Mesenchymal stem cell (in vitro differentiated cells and primary cell): ENCODE data around the gene SPSB1.

Source experiments
- DNase-seq: peaks from one replicate; pipeline ENCODE4 v3.0.0-alpha.2; 2013
- H2AFZ ChIP-seq: one replicate; pipeline ENCODE4 v1.6.1; 2013; ENCODE audit warnings: low read depth, mild to moderate bottlenecking, control low read depth, inconsistent platforms, low read length, moderate library complexity
- H2AK5ac ChIP-seq: 2 replicates; pipeline ENCODE4 v1.6.1; 2013; ENCODE audit warnings: low read length, moderate library complexity, mild to moderate bottlenecking, inconsistent platforms; ENCODE audit not compliant: severe bottlenecking
- H2BK120ac ChIP-seq: one replicate; pipeline ENCODE4 v1.6.1; 2013; ENCODE audit warnings: low read depth, mild to moderate bottlenecking, inconsistent platforms, low read length, moderate library complexity
- H2BK12ac ChIP-seq, 2 experiments: one replicate each; pipeline ENCODE4 v1.6.1; 2013; ENCODE audit warnings: inconsistent platforms in 2 of 2, low read length in 2 of 2, mild to moderate bottlenecking in 2 of 2, moderate library complexity in 2 of 2, control low read depth in 1 of 2
- H2BK15ac ChIP-seq: one replicate; pipeline ENCODE4 v1.6.1; 2013; ENCODE audit warnings: mild to moderate bottlenecking, low read depth, inconsistent platforms; ENCODE audit not compliant: poor library complexity, severe bottlenecking
- H2BK5ac ChIP-seq: 2 replicates; pipeline ENCODE4 v1.6.1; 2013; ENCODE audit warnings: low read depth, mild to moderate bottlenecking, low read length, control low read depth, inconsistent platforms; ENCODE audit not compliant: poor library complexity, severe bottlenecking
- H3K14ac ChIP-seq, 2 experiments: one replicate each; pipeline ENCODE4 v1.6.1; 2013; ENCODE audit warnings: inconsistent platforms in 2 of 2, low read length in 2 of 2, control low read depth in 1 of 2, mild to moderate bottlenecking in 1 of 2, moderate library complexity in 1 of 2
- H3K18ac ChIP-seq, 2 experiments: one replicate each; pipeline ENCODE4 v1.6.1; 2013; ENCODE audit warnings: inconsistent platforms in 2 of 2, low read length in 2 of 2, control low read depth in 1 of 2, low read depth in 1 of 2, mild to moderate bottlenecking in 1 of 2
- H3K23ac ChIP-seq, 2 experiments: one replicate each; pipeline ENCODE4 v1.6.1; 2013; ENCODE audit warnings: inconsistent platforms in 2 of 2, low read length in 2 of 2, mild to moderate bottlenecking in 2 of 2, moderate library complexity in 2 of 2, control low read depth in 1 of 2
- H3K27ac ChIP-seq: 2 replicates; pipeline ENCODE4 v1.5.1; 2013; ENCODE audit warnings: mild to moderate bottlenecking, moderate library complexity, low read length, control low read depth, inconsistent platforms; ENCODE audit not compliant: poor library complexity, severe bottlenecking
- H3K27me3 ChIP-seq, 2 experiments: 2 replicates each; pipeline versions ENCODE4 v1.6.1 to v1.7.0; 2013; ENCODE audit warnings: low read length in 2 of 2, mild to moderate bottlenecking in 2 of 2, moderate library complexity in 2 of 2, control low read depth in 1 of 2, inconsistent platforms in 1 of 2; ENCODE audit not compliant: control insufficient read depth in 1 of 2, insufficient read depth in 1 of 2
- H3K36me3 ChIP-seq, 2 experiments: 2 replicates each; pipeline versions ENCODE4 v1.6.1 to v1.7.0; 2013; ENCODE audit warnings: low read length in 2 of 2, control low read depth in 1 of 2, inconsistent platforms in 1 of 2, low read depth in 1 of 2, mild to moderate bottlenecking in 1 of 2; ENCODE audit not compliant: insufficient read depth in 2 of 2, control insufficient read depth in 1 of 2
- H3K4ac ChIP-seq, 2 experiments: one replicate each; pipeline ENCODE4 v1.6.1; 2013; ENCODE audit warnings: inconsistent platforms in 2 of 2, low read length in 2 of 2, mild to moderate bottlenecking in 2 of 2, moderate library complexity in 2 of 2, control low read depth in 1 of 2, low read depth in 1 of 2
- H3K4me1 ChIP-seq: 2 replicates; pipeline ENCODE4 v1.6.1; 2013; ENCODE audit warnings: low read depth, low read length, control low read depth; ENCODE audit not compliant: control insufficient read depth, insufficient read depth
- H3K4me2 ChIP-seq: 2 replicates; pipeline ENCODE4 v1.6.1; 2013; ENCODE audit warnings: low read length, mild to moderate bottlenecking, inconsistent platforms; ENCODE audit not compliant: poor library complexity, severe bottlenecking
- H3K4me3 ChIP-seq, 2 experiments: 2 replicates each; pipeline versions ENCODE4 v1.5.1 to v1.7.0; 2013; ENCODE audit warnings: low read length in 2 of 2, mild to moderate bottlenecking in 2 of 2, control low read depth in 1 of 2, low read depth in 1 of 2; ENCODE audit not compliant: insufficient read depth in 1 of 2
- H3K79me1 ChIP-seq: replicated peaks from 2 replicates; pipeline ENCODE4 v1.6.1; 2013; ENCODE audit warnings: mild to moderate bottlenecking, control low read depth, low read length, inconsistent platforms; ENCODE audit not compliant: poor library complexity, severe bottlenecking
- H3K9ac ChIP-seq: 2 replicates; pipeline ENCODE4 v1.7.0; 2013; ENCODE audit warnings: mild to moderate bottlenecking, low read length, moderate library complexity
- H3K9me3 ChIP-seq: 2 replicates; pipeline ENCODE4 v1.7.0; 2013; ENCODE audit warnings: mild to moderate bottlenecking, low read length; ENCODE audit not compliant: control insufficient read depth
- H4K8ac ChIP-seq: one replicate; pipeline ENCODE4 v1.6.1; 2013; ENCODE audit warnings: inconsistent platforms, mild to moderate bottlenecking, low read length, moderate library complexity
- H4K91ac ChIP-seq: one replicate; pipeline ENCODE4 v1.6.1; 2013; ENCODE audit warnings: mild to moderate bottlenecking, low read length, inconsistent platforms
- WGBS: methylation state at CpG from one replicate; pipeline ENCODE4 v1.1.7; 2013; ENCODE audit warnings: mixed read lengths; 5-methylcytosine and 5-hydroxymethylcytosine counted together

SPSB1 gene

GRCh38 chr1:9376886-9377333, 84.2 kb downstream of the SPSB1 start:
- peak overlapping the region; percentile 44 for H2BK15ac ChIP-seq
- WGBS: 7% methylated on average over 17 of the region's 17 CpGs
- peak overlapping the region; percentile 79 for H3K27ac ChIP-seq
- DNase-seq: peak; percentile 94
- H4K8ac ChIP-seq: peak overlapping the region; percentile 96
- no peaks in the 10 kb centered on the region for H3K9me3 ChIP-seq
- H3K9ac ChIP-seq: peak overlapping the region; percentile 60
- H3K4ac ChIP-seq: peak overlapping the region; percentile 98 to 100
- no peak overlapping the region for H2AK5ac ChIP-seq
- H3K18ac ChIP-seq: peak overlapping the region; percentile 95 to 97
- no peak overlapping the region for H3K14ac ChIP-seq
- peak overlapping the region; percentile 95 to 99 for H2BK12ac ChIP-seq
- H4K91ac ChIP-seq: peak overlapping the region; percentile 97
- peak overlapping the region in 1 of 2 experiments; percentile 49 for H3K4me3 ChIP-seq
- H3K23ac ChIP-seq: no peak overlapping the region
- H2AFZ ChIP-seq: no peak overlapping the region
- H2BK120ac ChIP-seq: peak overlapping the region; percentile 96
- peak overlapping the region; percentile 49 for H3K4me2 ChIP-seq
- H3K4me1 ChIP-seq: peaks cover 35% of the 10 kb centered on the region
- peak overlapping the region; percentile 70 for H2BK5ac ChIP-seq
- peaks cover 0 to under 1% of the 10 kb centered on the region in 2 experiments for H3K27me3 ChIP-seq
- peaks cover 6% of the 10 kb centered on the region for H3K79me1 ChIP-seq
- peaks cover 11 to 18% of the 10 kb centered on the region in 2 experiments for H3K36me3 ChIP-seq

- 97% methylated on average over 4 of the region's 4 CpGs for WGBS
- H4K91ac ChIP-seq: peak overlapping the region; percentile 48
- H3K23ac ChIP-seq: no peak overlapping the region
- peak overlapping the region; percentile 45 for H4K8ac ChIP-seq
- no peaks in the 10 kb centered on the region for H3K36me3 ChIP-seq
- no peak overlapping the region for H3K27ac ChIP-seq
- DNase-seq: no peak
- no peaks in the 10 kb centered on the region for H3K9me3 ChIP-seq
- H2BK120ac ChIP-seq: peak overlapping the region; percentile 80
- peak overlapping the region; percentile 34 to 66 for H3K4ac ChIP-seq
- H2BK5ac ChIP-seq: no peak overlapping the region
- H3K18ac ChIP-seq: peak overlapping the region in 1 of 2 experiments; percentile 65
- H3K9ac ChIP-seq: no peak overlapping the region
- H3K4me2 ChIP-seq: no peak overlapping the region
- H2BK12ac ChIP-seq: peak overlapping the region; percentile 12 to 57
- no peak overlapping the region for H2AK5ac ChIP-seq
- no peaks in the 10 kb centered on the region for H3K79me1 ChIP-seq
- no peak overlapping the region for H2AFZ ChIP-seq
- peaks cover 29% of the 10 kb centered on the region for H3K4me1 ChIP-seq
- H3K4me3 ChIP-seq: no peak overlapping the region
- H3K27me3 ChIP-seq: peaks cover 0 to 7% of the 10 kb centered on the region in 2 experiments
- H2BK15ac ChIP-seq: no peak overlapping the region
- H3K14ac ChIP-seq: no peak overlapping the region
These were observed 86.1 kb downstream of the SPSB1 start for GRCh38 chr1:9378801-9379200.

- Histone ChIP-seq H2AFZ (no peak overlapping the region), H2AK5ac (no peak overlapping the region), H2BK5ac (no peak overlapping the region), H3K4me1 (peaks cover 30% of the 10 kb centered on the region), H3K9me3 (no peaks in the 10 kb centered on the region), H3K36me3 (no peaks in the 10 kb centered on the region), H3K18ac (peak overlapping the region; percentile 28 to 29), H4K91ac (no peak overlapping the region), H3K4me2 (no peak overlapping the region), H3K23ac (no peak overlapping the region), H3K14ac (no peak overlapping the region), H3K27ac (no peak overlapping the region), H3K4me3 (no peak overlapping the region), H3K9ac (no peak overlapping the region), H3K79me1 (no peaks in the 10 kb centered on the region), H4K8ac (no peak overlapping the region), H3K4ac (peak overlapping the region in 1 of 2 experiments; percentile 41), H3K27me3 (peaks cover 0 to 18% of the 10 kb centered on the region in 2 experiments), H2BK120ac (no peak overlapping the region), H2BK15ac (peak overlapping the region; percentile 29), H2BK12ac (peak overlapping the region; percentile 51 to 95)
- WGBS: 82% methylated on average over 6 of the region's 6 CpGs
- no peak for DNase-seq
These were observed 88.0 kb downstream of the SPSB1 start for GRCh38 chr1:9380711-9381110.

- Histone ChIP-seq H3K4me3 (no peak overlapping the region), H3K27ac (no peak overlapping the region), H3K4me1 (peaks cover 19% of the 10 kb centered on the region)
These were observed 90.2 kb downstream of the SPSB1 start for GRCh38 chr1:9382643-9383491.

More at GRCh38 chr1:9382643-9383491, 90.2 kb downstream of the SPSB1 start:
- Histone ChIP-seq H2BK5ac (no peak overlapping the region), H3K9me3 (no peaks in the 10 kb centered on the region), H2BK12ac (peak overlapping the region; percentile 16 to 30), H4K8ac (peak overlapping the region; percentile 59), H3K9ac (no peak overlapping the region), H3K36me3 (no peaks in the 10 kb centered on the region), H2BK120ac (peak overlapping the region; percentile 40), H2BK15ac (peak overlapping the region; percentile 66), H3K18ac (peak overlapping the region; percentile 5 to 88), H3K79me1 (no peaks in the 10 kb centered on the region), H3K4ac (peak overlapping the region in 1 of 2 experiments; percentile 2), H3K27me3 (peaks cover 0 to 18% of the 10 kb centered on the region in 2 experiments), H4K91ac (peak overlapping the region; percentile 78), H2AK5ac (no peak overlapping the region), H2AFZ (no peak overlapping the region), H3K14ac (peak overlapping the region in 1 of 2 experiments; percentile 0), H3K4me2 (no peak overlapping the region), H3K23ac (no peak overlapping the region)
- no peak for DNase-seq
- WGBS: 79% methylated on average over 20 of the region's 20 CpGs
